Naive thymus-derived CD4-positive, alpha-beta T cell (primary cell): ENCODE measurements around the gene NKX6-1. TPM values are rescaled to one million over a fixed set of nuclear protein-coding genes. Genes with fewer than 3 reads are reported as not detected.

Source experiments
- ATAC-seq: fragments of 150-1000 bp; cut with Tn5 transposase; 2 replicates; pipeline ENCODE4 v1.10.0; 2021; ENCODE audit warnings: mild to moderate bottlenecking, moderate library complexity
- CTCF ChIA-PET: fragments of 350-600 bp; sonication (Branson Sonifier 250); formaldehyde crosslinking; loops from one replicate; lab custom pipeline; 2021; ENCODE audit warnings: antibody characterized with exemption; lab: Charles Lee
- POLR2A ChIA-PET: fragments of 350-600 bp; sonication (Branson Sonifier 250); formaldehyde crosslinking; loops from one replicate; lab custom pipeline; 2021; ENCODE audit warnings: antibody characterized with exemption, inconsistent platforms; lab: Charles Lee
- DNase-seq, 9 donors: peaks; one replicate each; pipeline versions ENCODE4 v3.0.0 to v3.0.0-alpha.2; 2020 to 2022; ENCODE audit warnings: mixed read lengths in 1 of 9
- H3K27ac ChIP-seq: one replicate; pipeline ENCODE4 v1.7.0; 2013; ENCODE audit warnings: mild to moderate bottlenecking, low read depth, low read length, moderate library complexity
- H3K27me3 ChIP-seq, 2 donors: one replicate each; pipeline ENCODE4 v1.7.0; 2013; ENCODE audit warnings: low read length in 2 of 2, mild to moderate bottlenecking in 2 of 2, moderate library complexity in 2 of 2; ENCODE audit not compliant: control insufficient read depth in 2 of 2, insufficient read depth in 2 of 2
- H3K36me3 ChIP-seq, 3 experiments: 1 replicate in 2 of 3; 2 replicates in 1 of 3; pipeline ENCODE4 v1.7.0; 2013; ENCODE audit warnings: low read length in 3 of 3, mild to moderate bottlenecking in 3 of 3, moderate library complexity in 1 of 3; ENCODE audit not compliant: insufficient read depth in 3 of 3, control insufficient read depth in 2 of 3
- H3K4me1 ChIP-seq, 2 donors: one replicate each; pipeline ENCODE4 v1.7.0; 2013; ENCODE audit warnings: low read length in 2 of 2, mild to moderate bottlenecking in 2 of 2, moderate library complexity in 1 of 2; ENCODE audit not compliant: control insufficient read depth in 2 of 2, insufficient read depth in 2 of 2
- H3K4me3 ChIP-seq: 2 replicates; pipeline ENCODE4 v1.7.0; 2013; ENCODE audit warnings: mild to moderate bottlenecking, low read length
- H3K9me3 ChIP-seq, 3 experiments: 1 replicate in 2 of 3; 2 replicates in 1 of 3; pipeline ENCODE4 v1.7.0; 2013; ENCODE audit warnings: low read length in 3 of 3; ENCODE audit not compliant: control insufficient read depth in 2 of 3
- H3K27ac Mint-ChIP-seq, 9 donors: one replicate each; pipeline ENCODE4 v1.8.0; 2020 to 2022; ENCODE audit warnings: mixed read lengths in 9 of 9, mild to moderate bottlenecking in 8 of 9, moderate library complexity in 5 of 9, inconsistent platforms in 2 of 9
- H3K27me3 Mint-ChIP-seq, 5 donors: one replicate each; pipeline ENCODE4 v1.8.0; 2021 to 2022; ENCODE audit warnings: mixed read lengths in 5 of 5, mild to moderate bottlenecking in 1 of 5
- H3K36me3 Mint-ChIP-seq, 5 donors: one replicate each; pipeline ENCODE4 v1.8.0; 2020 to 2022; ENCODE audit warnings: mixed read lengths in 5 of 5, mild to moderate bottlenecking in 3 of 5, inconsistent platforms in 1 of 5
- H3K4me1 Mint-ChIP-seq, 7 donors: one replicate each; pipeline ENCODE4 v1.8.0; 2020 to 2022; ENCODE audit warnings: mixed read lengths in 7 of 7, mild to moderate bottlenecking in 3 of 7, inconsistent platforms in 1 of 7
- H3K4me3 Mint-ChIP-seq, 10 donors: one replicate each; pipeline ENCODE4 v1.8.0; 2020 to 2022; ENCODE audit warnings: mild to moderate bottlenecking in 10 of 10, mixed read lengths in 10 of 10, moderate library complexity in 6 of 10, inconsistent platforms in 2 of 10
- H3K9me3 Mint-ChIP-seq, 11 donors: one replicate each; pipeline ENCODE4 v1.8.0; 2020 to 2022; ENCODE audit warnings: mixed read lengths in 11 of 11, mild to moderate bottlenecking in 4 of 11, inconsistent platforms in 1 of 11, moderate library complexity in 1 of 11
- intact Hi-C, 2 donors: fragments of 100-400 bp; cut with micrococcal nuclease; formaldehyde crosslinking; loops; one replicate each; pipeline ENCODE4 v1.15.1; 2023
- polyA plus RNA-seq, 2 donors: library from polyadenylated mRNA; unstranded; fragments of 300-500 nt; fragmentation: Illumina TruSeq; gene quantifications; one replicate each; pipeline ENCODE4 v1.2.3, GENCODE V29; 2021
- total RNA-seq, 6 experiments: library from RNA in 5 of 6; stranded (reverse) in 5 of 6; gene quantifications; 1 replicate in 5 of 6; 2 replicates in 1 of 6; pipeline ENCODE4 v1.2.3 and lab custom pipeline; 2021 to 2026

The NKX6-1 gene
- total and polyA plus RNA-seq, 7 experiments from 2014 or later = not detected

DNA sequence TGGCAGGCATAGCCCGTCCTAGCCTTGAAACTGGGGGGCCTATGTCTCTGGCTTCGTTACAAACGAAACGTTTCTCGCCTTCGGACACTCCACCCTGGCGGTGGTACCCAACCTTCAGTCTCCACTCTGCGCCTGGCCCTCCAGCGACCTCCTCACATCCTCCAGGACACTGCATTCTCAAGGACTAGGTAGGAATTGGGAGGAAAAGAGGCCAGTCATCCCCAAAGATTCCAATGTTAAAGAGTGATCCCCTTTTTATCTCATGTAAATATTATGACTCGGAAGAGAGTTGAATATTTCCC lies 2.1 kb upstream of the NKX6-1 start:
- Mint-ChIP-seq H3K4me3 (no peak overlapping the region), H3K27me3 (peaks cover 81 to 85% (median 84%) of the 10 kb centered on the region in 5 donors), H3K36me3 (peaks cover 0 to 21% (median 4%) of the 10 kb centered on the region in 5 donors), H3K4me1 (peaks cover 0 to 32% (median 23%) of the 10 kb centered on the region in 7 donors), H3K27ac (no peak overlapping the region), H3K9me3 (peaks cover 0 to 50% (median 22%) of the 10 kb centered on the region in 11 donors)
- CTCF ChIA-PET = no interaction called here
- Histone ChIP-seq H3K27ac (no peak overlapping the region), H3K9me3 (peaks cover 0 to 23% (median 0%) of the 10 kb centered on the region in 3 experiments), H3K27me3 (peaks cover 10 to 56% of the 10 kb centered on the region in 2 donors), H3K4me1 (peaks cover 0 to 5% of the 10 kb centered on the region in 2 donors), H3K36me3 (no peaks in the 10 kb centered on the region), H3K4me3 (no peak overlapping the region)
- ATAC-seq = no peak
- no peak for DNase-seq
- intact Hi-C loops = loop anchor here in 1 of 2 donors (5.0 kb wide), 1 partner anchor 81 kb away; the partner anchor contains the start of gene CDS1
- POLR2A ChIA-PET = no interaction called here

DNA sequence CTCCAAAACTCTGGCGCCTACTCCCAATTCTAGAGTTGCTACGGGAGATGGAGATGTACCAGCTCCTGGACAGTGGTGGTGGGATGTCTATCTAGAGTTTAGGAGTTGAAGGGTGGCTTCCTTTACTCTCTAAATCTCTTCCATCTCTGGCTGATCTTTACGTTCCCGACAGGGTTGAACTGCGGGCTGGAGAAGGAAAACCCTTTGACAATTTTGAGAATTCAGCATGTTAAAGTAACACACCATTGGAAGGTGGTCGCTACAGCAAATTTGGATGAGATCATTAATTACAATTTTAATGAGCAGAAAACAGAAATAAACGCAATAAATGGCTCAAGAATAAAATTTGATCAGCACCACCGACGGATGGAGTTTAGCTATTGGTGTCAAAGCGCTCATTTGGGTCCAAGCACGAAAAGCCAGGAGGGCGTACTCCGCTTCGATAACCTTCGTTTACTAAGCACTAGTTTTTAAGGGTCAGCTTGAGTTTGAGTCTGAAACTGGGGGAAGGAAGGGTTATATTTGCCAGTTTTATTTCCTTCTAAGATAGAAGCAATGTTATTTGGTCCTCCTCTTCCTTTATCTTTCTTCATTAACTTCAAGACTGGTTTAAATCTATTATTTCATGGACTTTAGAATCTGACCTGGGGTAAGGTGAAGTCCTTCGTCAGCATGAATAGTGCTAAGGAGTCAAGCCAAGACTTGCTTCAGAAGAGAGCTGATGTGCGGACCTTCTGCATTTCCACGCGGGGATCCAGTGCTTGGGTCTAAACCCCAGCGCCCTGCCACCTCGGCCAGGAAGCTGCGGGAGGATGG lies 1.5 kb upstream of the NKX6-1 start:
- H3K4me1 Mint-ChIP-seq = peaks cover 0 to 32% (median 23%) of the 10 kb centered on the region in 7 donors
- H3K36me3 ChIP-seq = no peaks in the 10 kb centered on the region
- peaks cover 0 to 29% (median 0%) of the 10 kb centered on the region in 3 experiments for H3K9me3 ChIP-seq
- H3K27ac Mint-ChIP-seq = peak overlapping the region in 2 of 9 donors; percentile 1 to 69
- POLR2A ChIA-PET = no interaction called here
- ATAC-seq (no peak), DNase-seq (no peak)
- H3K36me3 Mint-ChIP-seq = peaks cover 0 to 21% (median 4%) of the 10 kb centered on the region in 5 donors
- intact Hi-C loops = loop anchor here in 1 of 2 donors (5.0 kb wide), 1 partner anchor 82 kb away; the partner anchor contains the start of gene CDS1
- peaks cover 10 to 59% of the 10 kb centered on the region in 2 donors for H3K27me3 ChIP-seq
- peaks cover 0 to 56% (median 27%) of the 10 kb centered on the region in 11 donors for H3K9me3 Mint-ChIP-seq
- no peak overlapping the region for H3K27ac ChIP-seq
- H3K4me3 ChIP-seq = no peak overlapping the region
- H3K4me3 Mint-ChIP-seq = peak overlapping the region in 7 of 10 donors; percentile 10 to 83 (median 56)
- H3K27me3 Mint-ChIP-seq = peaks cover 81 to 84% (median 84%) of the 10 kb centered on the region in 5 donors
- CTCF ChIA-PET = no interaction called here
- peaks cover 0 to 5% of the 10 kb centered on the region in 2 donors for H3K4me1 ChIP-seq

- ATAC-seq (no peak), DNase-seq (no peak)
- H3K4me1 ChIP-seq = peaks cover 0 to 5% of the 10 kb centered on the region in 2 donors
- Mint-ChIP-seq H3K27me3 (peaks cover 86 to 90% (median 87%) of the 10 kb centered on the region in 5 donors), H3K4me1 (peaks cover 0 to 32% (median 23%) of the 10 kb centered on the region in 7 donors), H3K9me3 (peaks cover 0 to 65% (median 36%) of the 10 kb centered on the region in 11 donors), H3K36me3 (peaks cover 0 to 21% (median 4%) of the 10 kb centered on the region in 5 donors), H3K4me3 (peak overlapping the region in 6 of 10 donors; percentile 43 to 83 (median 56)), H3K27ac (peak overlapping the region in 1 of 9 donors; percentile 74)
- intact Hi-C loops = no loop called here
- no peak overlapping the region for H3K4me3 ChIP-seq
- peaks cover 10 to 69% of the 10 kb centered on the region in 2 donors for H3K27me3 ChIP-seq
- ChIA-PET POLR2A (no interaction called here), CTCF (no interaction called here)
- no peaks in the 10 kb centered on the region for H3K36me3 ChIP-seq
- no peak overlapping the region for H3K27ac ChIP-seq
- H3K9me3 ChIP-seq = peaks cover 0 to 34% (median 0%) of the 10 kb centered on the region in 3 experiments
Measured at GRCh38 chr4:84499624-84499982, 511 bp upstream of the NKX6-1 start.

- intact Hi-C loops = loop anchor here in 1 of 2 donors (1.0 kb wide), 1 partner anchor 84 kb away; no protein-coding TSS in a partner anchor
- no peaks in the 10 kb centered on the region for H3K36me3 ChIP-seq
- peaks cover 0 to 39% (median 27%) of the 10 kb centered on the region in 7 donors for H3K4me1 Mint-ChIP-seq
- H3K27me3 Mint-ChIP-seq = peaks cover 86 to 90% (median 87%) of the 10 kb centered on the region in 5 donors
- ATAC-seq (peak; percentile 18), DNase-seq (no peak)
- H3K9me3 ChIP-seq = peaks cover 0 to 34% (median 0%) of the 10 kb centered on the region in 3 experiments
- H3K4me3 ChIP-seq = peak overlapping the region; percentile 48
- H3K4me3 Mint-ChIP-seq = peak overlapping the region; percentile 74 to 87 (median 83)
- ChIA-PET POLR2A (no interaction called here), CTCF (no interaction called here)
- peaks cover 0 to 67% (median 40%) of the 10 kb centered on the region in 11 donors for H3K9me3 Mint-ChIP-seq
- peaks cover 0 to 8% of the 10 kb centered on the region in 2 donors for H3K4me1 ChIP-seq
- H3K27ac ChIP-seq = no peak overlapping the region
- H3K27ac Mint-ChIP-seq = peak overlapping the region in 3 of 9 donors; percentile 38 to 88 (median 83)
- peaks cover 0 to 21% (median 4%) of the 10 kb centered on the region in 5 donors for H3K36me3 Mint-ChIP-seq
- H3K27me3 ChIP-seq = peaks cover 14 to 79% of the 10 kb centered on the region in 2 donors
Measured at GRCh38 chr4:84498203-84498934, 723 bp downstream of the NKX6-1 start.

- peaks cover 0 to 30% (median 0%) of the 10 kb centered on the region in 3 experiments for H3K9me3 ChIP-seq
- peaks cover 0 to 41% (median 29%) of the 10 kb centered on the region in 7 donors for H3K4me1 Mint-ChIP-seq
- DNase-seq (no peak), ATAC-seq (no peak)
- peaks cover 0 to 19% (median 4%) of the 10 kb centered on the region in 5 donors for H3K36me3 Mint-ChIP-seq
- H3K27me3 ChIP-seq = peaks cover 14 to 74% of the 10 kb centered on the region in 2 donors
- no peak overlapping the region for H3K27ac ChIP-seq
- H3K4me3 Mint-ChIP-seq = peak overlapping the region; percentile 23 to 85 (median 78)
- CTCF ChIA-PET = no interaction called here
- no peaks in the 10 kb centered on the region for H3K36me3 ChIP-seq
- H3K4me3 ChIP-seq = peak overlapping the region; percentile 48
- H3K4me1 ChIP-seq = peaks cover 0 to 11% of the 10 kb centered on the region in 2 donors
- H3K27me3 Mint-ChIP-seq = peaks cover 86 to 89% (median 87%) of the 10 kb centered on the region in 5 donors
- peak overlapping the region in 1 of 9 donors; percentile 45 for H3K27ac Mint-ChIP-seq
- POLR2A ChIA-PET = no interaction called here
- peaks cover 0 to 62% (median 34%) of the 10 kb centered on the region in 11 donors for H3K9me3 Mint-ChIP-seq
- intact Hi-C loops = loop anchor here in 1 of 2 donors (1.0 kb wide), 1 partner anchor 85 kb away; no protein-coding TSS in a partner anchor
Measured at GRCh38 chr4:84497504-84498202, 1.4 kb downstream of the NKX6-1 start.
